ENCODE results near the gene OR2A7.
"Not testable (repeated sequence)": the region's sequence is repeated elsewhere in the genome, so short reads cannot be mapped to it uniquely, and the experiment has no call there.

DNA sequence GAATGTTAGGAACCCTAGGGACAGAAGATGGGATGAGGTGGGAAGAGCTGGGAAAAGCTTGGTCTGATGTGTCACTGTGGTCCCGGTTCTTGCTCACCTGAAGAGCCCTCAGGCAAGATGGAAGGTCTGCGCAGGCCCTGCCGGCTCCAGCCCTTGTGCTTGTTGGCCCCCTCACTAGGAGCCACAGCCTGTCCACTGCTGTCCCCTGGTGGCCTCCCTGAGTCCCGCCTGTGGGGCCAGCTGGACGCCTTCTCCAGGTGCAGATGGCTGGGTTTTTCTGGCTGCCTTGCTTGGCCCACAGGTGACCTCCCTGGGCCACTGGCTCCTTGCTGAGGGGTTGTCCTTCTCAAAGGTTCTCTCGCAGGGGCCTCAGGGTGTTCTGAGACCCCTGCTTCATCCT lies 19.1 kb upstream of the OR2A7 start:
- TF ChIP-seq, protein P1, sequence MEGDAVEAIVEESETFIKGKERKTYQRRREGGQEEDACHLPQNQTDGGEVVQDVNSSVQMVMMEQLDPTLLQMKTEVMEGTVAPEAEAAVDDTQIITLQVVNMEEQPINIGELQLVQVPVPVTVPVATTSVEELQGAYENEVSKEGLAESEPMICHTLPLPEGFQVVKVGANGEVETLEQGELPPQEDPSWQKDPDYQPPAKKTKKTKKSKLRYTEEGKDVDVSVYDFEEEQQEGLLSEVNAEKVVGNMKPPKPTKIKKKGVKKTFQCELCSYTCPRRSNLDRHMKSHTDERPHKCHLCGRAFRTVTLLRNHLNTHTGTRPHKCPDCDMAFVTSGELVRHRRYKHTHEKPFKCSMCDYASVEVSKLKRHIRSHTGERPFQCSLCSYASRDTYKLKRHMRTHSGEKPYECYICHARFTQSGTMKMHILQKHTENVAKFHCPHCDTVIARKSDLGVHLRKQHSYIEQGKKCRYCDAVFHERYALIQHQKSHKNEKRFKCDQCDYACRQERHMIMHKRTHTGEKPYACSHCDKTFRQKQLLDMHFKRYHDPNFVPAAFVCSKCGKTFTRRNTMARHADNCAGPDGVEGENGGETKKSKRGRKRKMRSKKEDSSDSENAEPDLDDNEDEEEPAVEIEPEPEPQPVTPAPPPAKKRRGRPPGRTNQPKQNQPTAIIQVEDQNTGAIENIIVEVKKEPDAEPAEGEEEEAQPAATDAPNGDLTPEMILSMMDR (IDR thresholded peaks at IDR 0.05; ENCODE audit: low read length): not testable (repeated sequence)
- TF ChIP-seq EZH2 (optimal IDR thresholded peaks at IDR 0.05; ENCODE audit: low read depth, low read length): not testable (repeated sequence)
